K562 (cell line): ENCODE results near the gene DCAKD. TPM values are rescaled to one million over a fixed set of nuclear protein-coding genes. Genes with fewer than 3 reads are reported as not detected.

Experiments
- ATF7 ChIP-seq: fragments of 450-650 bp; IDR thresholded peaks from 2 replicates; pipeline ENCODE4 v1.7.1; 2014; ENCODE audit warnings: mild to moderate bottlenecking, moderate library complexity
- CCAR2 ChIP-seq: fragments of 200-400 bp; formaldehyde crosslinking; IDR thresholded peaks from 2 replicates; pipeline ENCODE4 v1.6.1; 2017; ENCODE audit warnings: mild to moderate bottlenecking, low read depth, low read length
- DACH1 ChIP-seq: fragments of 450-650 bp; IDR thresholded peaks from 2 replicates; pipeline ENCODE4 v1.6.1; 2018; ENCODE audit not compliant: partially characterized antibody
- ELF2 ChIP-seq: fragments of 250-450 bp; sonication (Bioruptor Pico); IDR thresholded peaks from 2 replicates; pipeline ENCODE4 v1.5.0; 2021; ENCODE audit warnings: mild to moderate bottlenecking
- HDGF ChIP-seq: fragments of 450-650 bp; IDR thresholded peaks from 2 replicates; pipeline ENCODE4 v1.6.1; 2016
- MIER1 ChIP-seq: fragments of 450-650 bp; IDR thresholded peaks from 2 replicates; pipeline ENCODE4 v1.6.1; 2016; ENCODE audit warnings: antibody characterized with exemption, mild to moderate bottlenecking, low read depth
- MTA1 ChIP-seq: fragments of 450-650 bp; IDR thresholded peaks from 2 replicates; pipeline ENCODE4 v1.6.1; 2017; ENCODE audit warnings: borderline replicate concordance
- NR3C1 ChIP-seq: sonication (generic); formaldehyde crosslinking; IDR thresholded peaks from 2 replicates; pipeline ENCODE4 v1.8.1; 2022; ENCODE audit warnings: missing genetic modification reagents
- PHF20 ChIP-seq: fragments of 450-650 bp; IDR thresholded peaks from 2 replicates; pipeline ENCODE4 v1.6.1; 2018; ENCODE audit not compliant: partially characterized antibody
- RREB1 ChIP-seq: fragments of 250-450 bp; sonication (Bioruptor Pico); IDR thresholded peaks from 2 replicates; pipeline ENCODE4 v1.4.0; 2020
- RUNX1 ChIP-seq: sonication (generic); IDR thresholded peaks from 2 replicates; pipeline ENCODE4 v1.6.1; 2016; ENCODE audit warnings: antibody characterized with exemption, low read depth
- SMARCB1 ChIP-seq: IDR thresholded peaks from 2 replicates; pipeline ENCODE4 v1.6.1; 2011; ENCODE audit warnings: improper control_type of control experiment, low read depth; ENCODE audit not compliant: insufficient read length
- UBTF ChIP-seq, 2 experiments: IDR thresholded peaks; 2 replicates each; pipeline ENCODE4 v1.6.1; 2012; ENCODE audit warnings: improper control_type of control experiment in 2 of 2, low read depth in 2 of 2, low read length in 2 of 2, borderline replicate concordance in 1 of 2
- ZBED1 ChIP-seq: IDR thresholded peaks from 2 replicates; pipeline ENCODE4 v1.6.1; 2014
- ZNF395 ChIP-seq: fragments of 200-800 bp; sonication (Bioruptor generic); IDR thresholded peaks from 2 replicates; pipeline ENCODE4 v1.6.1; 2017; ENCODE audit warnings: missing genetic modification characterization, missing compliant biosample characterization
- ZSCAN29 ChIP-seq: fragments of 450-650 bp; IDR thresholded peaks from 2 replicates; pipeline ENCODE4 v1.6.1; 2017
- polyA plus RNA-seq, 8 experiments: library from polyadenylated mRNA; depleted of rRNA in 4 of 8; stranded (reverse) in 5 of 8; unstranded in 3 of 8; fragments of >200 nt; fragmentation: Nextera tagmentation in 2 of 8; fragmentation: Illumina TruSeq in 1 of 8; extraction: Ambion mirVana in 2 of 8; extraction: Trizol in 1 of 8; gene quantifications; 2 replicates each; pipeline versions ENCODE4 v1.2.1 to v1.2.3, GENCODE V29; 2011 to 2014; ENCODE audit warnings: inconsistent platforms in 1 of 8, missing spikeins in 1 of 8
- total RNA-seq, 7 experiments: library from RNA; depleted of rRNA in 6 of 7; stranded (reverse); fragments of >200 nt in 6 of 7; fragmentation: Illumina TruSeq in 2 of 7; extraction: Trizol in 2 of 7; gene quantifications; 2 replicates each; pipeline versions ENCODE4 v1.2.1 to v1.2.3, GENCODE V29; 2011 to 2021; ENCODE audit warnings: low replicate concordance in 1 of 7
- TF ChIP-seq, protein P1 (sequence below): fragments of 250-450 bp; sonication (Bioruptor Pico); IDR thresholded peaks from 2 replicates; pipeline ENCODE4 v1.9.0; 2021; ENCODE audit warnings: mild to moderate bottlenecking, inconsistent platforms

DCAKD gene
- total and polyA plus RNA-seq, 9 of the 15 experiments (the other 6 are each of a cell fraction or from before 2014, with no cell fraction given): 7.9 to 35.5 (median 21.4) TPM

- TF ChIP-seq, protein P1, sequence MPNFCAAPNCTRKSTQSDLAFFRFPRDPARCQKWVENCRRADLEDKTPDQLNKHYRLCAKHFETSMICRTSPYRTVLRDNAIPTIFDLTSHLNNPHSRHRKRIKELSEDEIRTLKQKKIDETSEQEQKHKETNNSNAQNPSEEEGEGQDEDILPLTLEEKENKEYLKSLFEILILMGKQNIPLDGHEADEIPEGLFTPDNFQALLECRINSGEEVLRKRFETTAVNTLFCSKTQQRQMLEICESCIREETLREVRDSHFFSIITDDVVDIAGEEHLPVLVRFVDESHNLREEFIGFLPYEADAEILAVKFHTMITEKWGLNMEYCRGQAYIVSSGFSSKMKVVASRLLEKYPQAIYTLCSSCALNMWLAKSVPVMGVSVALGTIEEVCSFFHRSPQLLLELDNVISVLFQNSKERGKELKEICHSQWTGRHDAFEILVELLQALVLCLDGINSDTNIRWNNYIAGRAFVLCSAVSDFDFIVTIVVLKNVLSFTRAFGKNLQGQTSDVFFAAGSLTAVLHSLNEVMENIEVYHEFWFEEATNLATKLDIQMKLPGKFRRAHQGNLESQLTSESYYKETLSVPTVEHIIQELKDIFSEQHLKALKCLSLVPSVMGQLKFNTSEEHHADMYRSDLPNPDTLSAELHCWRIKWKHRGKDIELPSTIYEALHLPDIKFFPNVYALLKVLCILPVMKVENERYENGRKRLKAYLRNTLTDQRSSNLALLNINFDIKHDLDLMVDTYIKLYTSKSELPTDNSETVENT (CRISPR knock-in tag): no peak
- no peak for TF ChIP-seq NR3C1 (CRISPR knock-in tag)
- no peak for TF ChIP-seq HDGF
- TF ChIP-seq MIER1: no peak
- TF ChIP-seq RREB1 (CRISPR knock-in tag): 0 out of 2 replicates have a peak, but pooled peaks have one; percentile 9
- TF ChIP-seq ZBED1: no peak
- TF ChIP-seq ZNF395 (CRISPR knock-in tag): no peak
- TF ChIP-seq MTA1: peak; percentile 31; the same call in 1 of the 2 replicates
- TF ChIP-seq DACH1: peak; percentile 97
- no peak for TF ChIP-seq PHF20
- TF ChIP-seq CCAR2: no peak
- no peak for TF ChIP-seq RUNX1
- TF ChIP-seq ATF7: peak; percentile 68
- TF ChIP-seq UBTF (IDR thresholded peaks at IDR 0.05; ENCODE audit: borderline replicate concordance in 1 of 2, low read depth in 2 of 2, low read length in 2 of 2): peak; percentile 42 to 77; a peak in 2 of 4 replicates
- no peak for TF ChIP-seq ZSCAN29
- TF ChIP-seq SMARCB1: no peak
- TF ChIP-seq ELF2 (CRISPR knock-in tag): no peak
These were observed 19.9 kb downstream of the DCAKD start (continued) for GRCh38 chr17:45031231-45032173.
